ENCODE data around the gene FBXL15.

Gene FBXL15

GRCh38 chr10:102389894-102390293, 30.7 kb upstream of the FBXL15 start:
- intact Hi-C loops (cut with DNase I; ENCODE audit: low total_unique reads) = no loop called here
- no peak for TF ChIP-seq CTCF (IDR thresholded peaks at IDR 0.05)
- Histone ChIP-seq H3K4me3 (no peak overlapping the region), H3K27me3 (no peaks in the 10 kb centered on the region), H3K27ac (no peak overlapping the region), H3K9me3 (no peaks in the 10 kb centered on the region), H3K4me1 (peaks cover 0 to 17% (median 11%) of the 10 kb centered on the region in 4 donors), H3K36me3 (no peaks in the 10 kb centered on the region)
- no peak for DNase-seq

- Histone ChIP-seq H3K4me3 (no peak overlapping the region), H3K27me3 (no peaks in the 10 kb centered on the region), H3K9me3 (no peaks in the 10 kb centered on the region), H3K4me1 (peaks cover 0 to 25% (median 20%) of the 10 kb centered on the region in 4 donors), H3K27ac (no peak overlapping the region), H3K36me3 (peaks cover 0 to 4% (median 0%) of the 10 kb centered on the region in 3 donors)
- DNase-seq = no peak
- intact Hi-C loops (cut with DNase I; ENCODE audit: low total_unique reads) = no loop called here
- TF ChIP-seq CTCF (IDR thresholded peaks at IDR 0.05) = no peak
These were observed 28.3 kb upstream of the FBXL15 start for GRCh38 chr10:102392306-102392705.

GRCh38 chr10:102393411-102394078, 27.1 kb upstream of the FBXL15 start:
- peak overlapping the region; percentile 91 to 93 for H3K27ac ChIP-seq
- DNase-seq = no peak
- intact Hi-C loops (cut with DNase I; ENCODE audit: low total_unique reads) = no loop called here
- H3K4me1 ChIP-seq = peaks cover 0 to 33% (median 21%) of the 10 kb centered on the region in 4 donors
- H3K4me3 ChIP-seq = peak overlapping the region; percentile 64 to 79
- no peaks in the 10 kb centered on the region for H3K9me3 ChIP-seq
- TF ChIP-seq CTCF (IDR thresholded peaks at IDR 0.05) = no peak
- peaks cover 0 to 16% (median 0%) of the 10 kb centered on the region in 3 donors for H3K36me3 ChIP-seq
- no peaks in the 10 kb centered on the region for H3K27me3 ChIP-seq

GRCh38 chr10:102394079-102394800, 26.4 kb upstream of the FBXL15 start:
- Histone ChIP-seq H3K27me3 (no peaks in the 10 kb centered on the region), H3K9me3 (no peaks in the 10 kb centered on the region), H3K4me1 (peaks cover 0 to 38% (median 24%) of the 10 kb centered on the region in 4 donors), H3K36me3 (peaks cover 0 to 16% (median 0%) of the 10 kb centered on the region in 3 donors), H3K4me3 (peak overlapping the region; percentile 64 to 79), H3K27ac (peak overlapping the region; percentile 91 to 93)
- DNase-seq = peak; percentile 94 to 95
- TF ChIP-seq CTCF (IDR thresholded peaks at IDR 0.05) = peak; percentile 94 to 95
- intact Hi-C loops (cut with DNase I; ENCODE audit: low total_unique reads) = no loop called here

- Histone ChIP-seq H3K4me1 (peaks cover 4 to 43% (median 28%) of the 10 kb centered on the region in 4 donors), H3K36me3 (peaks cover 0 to 16% (median 0%) of the 10 kb centered on the region in 3 donors), H3K27ac (peak overlapping the region; percentile 91 to 93), H3K9me3 (no peaks in the 10 kb centered on the region), H3K27me3 (no peaks in the 10 kb centered on the region), H3K4me3 (peak overlapping the region; percentile 64 to 79)
- TF ChIP-seq CTCF (IDR thresholded peaks at IDR 0.05) = no peak
- intact Hi-C loops (cut with DNase I; ENCODE audit: low total_unique reads) = no loop called here
- no peak for DNase-seq
These were observed 25.7 kb upstream of the FBXL15 start for GRCh38 chr10:102394801-102395399.

All from tibial artery (tissue), 4 donors.